ENCODE results near the gene BCAS3.

The BCAS3 gene

GRCh38 chr17:60656499-60656898 lies 21.2 kb upstream of the BCAS3 start:
- H3K9me3 ChIP-seq (ENCODE audit: insufficient read depth, low read length) = no peaks in the 10 kb centered on the region
- peaks cover 17% of the 10 kb centered on the region for H3K4me1 ChIP-seq (ENCODE audit: low read length)
- H3K4me2 ChIP-seq (ENCODE audit: low read length) = no peak overlapping the region
- peaks cover 31% of the 10 kb centered on the region for H4K20me1 ChIP-seq (ENCODE audit: insufficient read depth, low read length)
- no peaks in the 10 kb centered on the region for H3K27me3 ChIP-seq (ENCODE audit: low read depth, low read length)
- H3K9ac ChIP-seq (ENCODE audit: low read length) = no peak overlapping the region
- peaks cover 22% of the 10 kb centered on the region for H3K79me2 ChIP-seq (ENCODE audit: low read length)
- peaks cover 10% of the 10 kb centered on the region for H3K36me3 ChIP-seq (replicated peaks; ENCODE audit: low read depth, low read length)
- H3K4me3 ChIP-seq (ENCODE audit: low read length) = no peak overlapping the region
- TF ChIP-seq CTCF (IDR thresholded peaks at IDR 0.05; ENCODE audit: low read depth, low read length) (no peak), EZH2phosphoT487 (IDR thresholded peaks at IDR 0.05; ENCODE audit: low read depth) (no peak)
- H2AFZ ChIP-seq (ENCODE audit: low read depth, low read length) = no peak overlapping the region
- no peak overlapping the region for H3K27ac ChIP-seq (ENCODE audit: low read length)

- H3K9ac ChIP-seq (ENCODE audit: low read length) = no peak overlapping the region
- H3K27ac ChIP-seq (ENCODE audit: low read length) = no peak overlapping the region
- H3K9me3 ChIP-seq (ENCODE audit: insufficient read depth, low read length) = no peaks in the 10 kb centered on the region
- H3K36me3 ChIP-seq (replicated peaks; ENCODE audit: low read depth, low read length) = peaks cover 11% of the 10 kb centered on the region
- H3K4me3 ChIP-seq (ENCODE audit: low read length) = no peak overlapping the region
- TF ChIP-seq CTCF (IDR thresholded peaks at IDR 0.05; ENCODE audit: low read depth, low read length) (no peak), EZH2phosphoT487 (IDR thresholded peaks at IDR 0.05; ENCODE audit: low read depth) (no peak)
- H2AFZ ChIP-seq (ENCODE audit: low read depth, low read length) = no peak overlapping the region
- H4K20me1 ChIP-seq (ENCODE audit: insufficient read depth, low read length) = peaks cover 6% of the 10 kb centered on the region
- no peak overlapping the region for H3K4me2 ChIP-seq (ENCODE audit: low read length)
- H3K27me3 ChIP-seq (ENCODE audit: low read depth, low read length) = no peaks in the 10 kb centered on the region
- no peaks in the 10 kb centered on the region for H3K4me1 ChIP-seq (ENCODE audit: low read length)
- H3K79me2 ChIP-seq (ENCODE audit: low read length) = peaks cover 3% of the 10 kb centered on the region
These were observed 18.5 kb upstream of the BCAS3 start for GRCh38 chr17:60659156-60659555.

- Histone ChIP-seq H3K4me2 (ENCODE audit: low read length) (no peak overlapping the region), H4K20me1 (ENCODE audit: insufficient read depth, low read length) (peaks cover 2% of the 10 kb centered on the region; the same call in 1 of the 2 replicates), H3K4me3 (ENCODE audit: low read length) (no peak overlapping the region), H3K9me3 (ENCODE audit: insufficient read depth, low read length) (no peaks in the 10 kb centered on the region), H3K27ac (ENCODE audit: low read length) (no peak overlapping the region), H3K27me3 (ENCODE audit: low read depth, low read length) (no peaks in the 10 kb centered on the region), H3K4me1 (ENCODE audit: low read length) (no peaks in the 10 kb centered on the region), H3K9ac (ENCODE audit: low read length) (no peak overlapping the region), H3K36me3 (replicated peaks; ENCODE audit: low read depth, low read length) (peaks cover 16% of the 10 kb centered on the region), H3K79me2 (ENCODE audit: low read length) (no peaks in the 10 kb centered on the region), H2AFZ (ENCODE audit: low read depth, low read length) (no peak overlapping the region)
- TF ChIP-seq CTCF (IDR thresholded peaks at IDR 0.05; ENCODE audit: low read depth, low read length) (no peak), EZH2phosphoT487 (IDR thresholded peaks at IDR 0.05; ENCODE audit: low read depth) (no peak)
These were observed 16.2 kb upstream of the BCAS3 start for GRCh38 chr17:60661489-60661888.

- Histone ChIP-seq H2AFZ (ENCODE audit: low read depth, low read length) (no peak overlapping the region), H3K79me2 (ENCODE audit: low read length) (no peaks in the 10 kb centered on the region), H3K4me1 (ENCODE audit: low read length) (no peaks in the 10 kb centered on the region), H3K9ac (ENCODE audit: low read length) (no peak overlapping the region), H3K27ac (ENCODE audit: low read length) (no peak overlapping the region), H3K4me3 (ENCODE audit: low read length) (no peak overlapping the region), H3K36me3 (replicated peaks; ENCODE audit: low read depth, low read length) (peaks cover 11% of the 10 kb centered on the region), H3K4me2 (ENCODE audit: low read length) (no peak overlapping the region), H3K9me3 (ENCODE audit: insufficient read depth, low read length) (no peaks in the 10 kb centered on the region), H3K27me3 (ENCODE audit: low read depth, low read length) (no peaks in the 10 kb centered on the region), H4K20me1 (ENCODE audit: insufficient read depth, low read length) (no peaks in the 10 kb centered on the region)
- no peak for TF ChIP-seq CTCF (IDR thresholded peaks at IDR 0.05; ENCODE audit: low read depth, low read length)
- no peak for TF ChIP-seq EZH2phosphoT487 (IDR thresholded peaks at IDR 0.05; ENCODE audit: low read depth)
These were observed 13.6 kb upstream of the BCAS3 start for GRCh38 chr17:60664022-60664421.

Data from OCI-LY3 (cell line).